ENCODE data around the gene LCE2C. TPM values are rescaled to one million over a fixed set of nuclear protein-coding genes. Genes with fewer than 3 reads are reported as not detected.
"Not testable (repeated sequence)": the region's sequence is repeated elsewhere in the genome, so short reads cannot be mapped to it uniquely, and the experiment has no call there.

Gene LCE2C
- total RNA-seq, 6 donors from 2014 or later, result not detected

DNA sequence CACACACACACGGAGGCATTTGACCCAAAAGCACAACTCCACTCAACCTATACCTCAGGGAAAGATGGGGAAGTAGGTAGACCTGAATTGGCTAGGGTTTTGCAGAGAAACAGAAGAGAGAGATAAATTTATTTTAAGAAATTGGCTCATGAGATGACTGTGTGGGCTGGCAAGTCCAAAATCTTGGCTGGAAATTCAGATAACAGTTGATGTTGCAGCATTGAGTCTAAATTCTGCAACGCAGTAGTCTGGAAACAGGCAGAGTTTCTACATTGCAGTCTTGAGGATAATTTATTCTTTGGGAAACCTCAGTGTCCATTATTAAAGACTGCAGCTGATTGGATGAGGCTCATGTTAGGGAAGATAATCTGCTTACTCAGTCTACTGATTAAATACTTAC lies 6.5 kb downstream of the LCE2C start:
- no peak for TF ChIP-seq POLR2AphosphoS5 (IDR thresholded peaks at IDR 0.05)
- TF ChIP-seq EP300 (IDR thresholded peaks at IDR 0.05), result no peak
- no peak for TF ChIP-seq POLR2A (IDR thresholded peaks at IDR 0.05)
- TF ChIP-seq, protein P1, sequence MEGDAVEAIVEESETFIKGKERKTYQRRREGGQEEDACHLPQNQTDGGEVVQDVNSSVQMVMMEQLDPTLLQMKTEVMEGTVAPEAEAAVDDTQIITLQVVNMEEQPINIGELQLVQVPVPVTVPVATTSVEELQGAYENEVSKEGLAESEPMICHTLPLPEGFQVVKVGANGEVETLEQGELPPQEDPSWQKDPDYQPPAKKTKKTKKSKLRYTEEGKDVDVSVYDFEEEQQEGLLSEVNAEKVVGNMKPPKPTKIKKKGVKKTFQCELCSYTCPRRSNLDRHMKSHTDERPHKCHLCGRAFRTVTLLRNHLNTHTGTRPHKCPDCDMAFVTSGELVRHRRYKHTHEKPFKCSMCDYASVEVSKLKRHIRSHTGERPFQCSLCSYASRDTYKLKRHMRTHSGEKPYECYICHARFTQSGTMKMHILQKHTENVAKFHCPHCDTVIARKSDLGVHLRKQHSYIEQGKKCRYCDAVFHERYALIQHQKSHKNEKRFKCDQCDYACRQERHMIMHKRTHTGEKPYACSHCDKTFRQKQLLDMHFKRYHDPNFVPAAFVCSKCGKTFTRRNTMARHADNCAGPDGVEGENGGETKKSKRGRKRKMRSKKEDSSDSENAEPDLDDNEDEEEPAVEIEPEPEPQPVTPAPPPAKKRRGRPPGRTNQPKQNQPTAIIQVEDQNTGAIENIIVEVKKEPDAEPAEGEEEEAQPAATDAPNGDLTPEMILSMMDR (IDR thresholded peaks at IDR 0.05), result no peak
- no peak overlapping the region for H3K27ac ChIP-seq
- no peaks in the 10 kb centered on the region for H3K4me1 ChIP-seq
- 62 to 64% methylated on average over 2 of the region's 2 CpGs for WGBS, 2 donors
- no peak overlapping the region for H3K4me3 ChIP-seq
- no peaks in the 10 kb centered on the region for H3K9me3 ChIP-seq
- no peaks in the 10 kb centered on the region for H3K27me3 ChIP-seq
- DNase-seq (no peak), ATAC-seq (ENCODE audit: low FRiP score in 2 of 2) (no peak)
- H3K36me3 ChIP-seq, result no peaks in the 10 kb centered on the region

DNA sequence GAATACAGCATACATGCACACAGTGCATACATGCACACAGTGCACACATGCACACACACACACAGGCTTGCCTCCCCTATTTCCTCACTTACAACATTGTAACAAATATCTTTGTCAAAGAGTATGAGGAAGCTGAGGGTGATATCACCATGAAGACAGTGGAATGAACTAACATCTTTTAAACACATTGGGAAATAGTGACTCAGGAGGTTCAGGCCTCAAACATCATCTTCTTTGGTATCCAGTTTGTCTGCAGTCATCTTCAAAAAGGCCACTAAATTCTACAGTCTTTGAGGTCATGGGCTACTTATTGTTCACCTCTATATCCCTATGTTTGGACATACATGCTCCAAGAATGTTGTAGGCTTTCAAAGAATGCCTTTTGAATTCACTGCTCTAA lies 8.8 kb downstream of the LCE2C start:
- H3K4me3 ChIP-seq, result no peak overlapping the region
- DNase-seq, result no peak
- H3K9me3 ChIP-seq, result no peaks in the 10 kb centered on the region
- no peak overlapping the region for H3K27ac ChIP-seq
- ATAC-seq (ENCODE audit: low FRiP score in 2 of 2), result no peak
- no peaks in the 10 kb centered on the region for H3K4me1 ChIP-seq
- no peaks in the 10 kb centered on the region for H3K27me3 ChIP-seq
- H3K36me3 ChIP-seq, result no peaks in the 10 kb centered on the region
- TF ChIP-seq POLR2A (IDR thresholded peaks at IDR 0.05), result no peak
- TF ChIP-seq, protein P1 (IDR thresholded peaks at IDR 0.05), result no peak
- TF ChIP-seq POLR2AphosphoS5 (IDR thresholded peaks at IDR 0.05), result no peak
- TF ChIP-seq EP300 (IDR thresholded peaks at IDR 0.05), result no peak

DNA sequence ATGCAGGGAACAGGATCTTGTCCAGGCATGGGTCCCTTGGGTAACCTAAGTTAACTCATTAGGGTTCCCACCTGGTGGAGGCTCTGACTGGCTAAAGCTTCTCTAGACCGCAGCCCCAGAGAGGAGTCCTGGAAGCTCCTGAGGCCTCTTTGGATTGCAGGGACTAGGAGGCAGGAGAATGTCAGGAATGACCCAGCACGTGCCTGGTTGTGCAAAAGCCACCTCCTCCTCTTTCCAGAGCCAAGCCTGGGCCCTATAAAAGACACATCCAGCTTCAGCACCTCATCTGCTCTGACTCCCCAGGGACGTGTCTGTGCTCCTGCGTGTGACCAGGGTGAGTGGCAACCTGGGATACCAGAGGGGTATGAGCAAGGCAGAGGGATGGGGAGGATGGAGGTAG lies 10.7 kb downstream of the LCE2C start, which contains the start of gene LCE2B:
Gene LCE2B (plus strand): TSS at position 301 of the 400 bp plus-strand sequence. CDS start 721 bp downstream, outside the sequence.
- not testable (repeated sequence) for DNase-seq; H3K4me3 ChIP-seq; H3K4me1 ChIP-seq; ATAC-seq (ENCODE audit: low FRiP score in 2 of 2); H3K36me3 ChIP-seq; H3K27me3 ChIP-seq; H3K9me3 ChIP-seq; H3K27ac ChIP-seq
- WGBS, 2 donors, result 50 to 77% methylated on average over 1 to 4 of the region's 4 CpGs

DNA sequence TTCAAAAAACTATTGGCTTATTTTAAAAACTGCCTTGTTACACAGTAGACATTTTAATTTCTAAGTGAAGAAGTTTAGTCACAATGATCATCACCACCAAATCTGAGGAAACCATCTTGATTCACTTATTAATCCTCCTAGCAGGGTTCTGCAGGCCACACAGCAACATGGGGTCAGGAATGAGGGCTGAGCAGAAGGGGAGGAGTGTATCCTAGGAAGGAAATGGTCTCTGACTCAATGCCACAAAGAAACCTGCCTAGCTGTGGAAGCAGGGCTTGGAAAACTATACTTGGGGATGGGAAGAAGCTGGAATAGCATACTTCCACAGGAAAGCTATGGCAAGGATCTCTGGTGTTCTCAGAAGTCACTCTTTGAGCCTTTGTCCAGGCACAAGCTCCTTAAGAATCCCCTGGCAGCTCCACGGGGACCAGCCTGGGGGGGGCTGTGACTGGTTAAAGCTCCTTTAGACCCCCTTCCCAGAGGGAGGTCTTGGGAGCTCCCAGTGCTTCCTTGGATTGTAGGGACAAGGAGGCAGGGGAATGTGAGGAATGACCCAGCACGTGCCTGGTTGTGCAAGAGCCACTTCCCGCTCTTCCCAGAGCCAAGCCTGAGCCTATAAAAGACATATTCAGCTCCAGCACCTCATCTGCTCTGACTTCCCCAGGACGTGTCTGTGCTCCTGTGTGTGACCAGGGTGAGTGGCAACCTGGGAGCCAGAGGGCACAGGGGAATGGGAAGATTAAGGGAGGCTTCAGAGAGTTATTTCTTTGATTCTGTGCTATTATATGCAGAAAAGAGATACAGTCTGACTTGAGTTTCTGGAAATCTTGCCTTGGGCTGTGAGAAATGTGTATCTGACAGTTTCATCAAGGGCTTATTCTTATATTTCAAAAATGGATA lies 22.9 kb downstream of the LCE2C start, which contains the start of gene LCE2A:
Gene LCE2A (plus strand): TSS at position 645 of the 900 bp plus-strand sequence. CDS start 557 bp downstream, outside the sequence.
- no peak for ATAC-seq (ENCODE audit: low FRiP score in 2 of 2)
- Histone ChIP-seq H3K36me3 (no peaks in the 10 kb centered on the region), H3K4me3 (no peak within 1 kb of the TSS), H3K27me3 (no peaks in the 10 kb centered on the region), H3K4me1 (no peaks in the 10 kb centered on the region), H3K9me3 (no peaks in the 10 kb centered on the region), H3K27ac (no peak within 1 kb of the TSS)
- TF ChIP-seq, protein P1 (IDR thresholded peaks at IDR 0.05), result no peak
- TF ChIP-seq POLR2A (IDR thresholded peaks at IDR 0.05) (no peak), EP300 (IDR thresholded peaks at IDR 0.05) (no peak), POLR2AphosphoS5 (IDR thresholded peaks at IDR 0.05) (no peak)
- 33 to 49% methylated on average over 3 to 4 of the region's 4 CpGs for WGBS, 2 donors
- no peak for DNase-seq

DNA sequence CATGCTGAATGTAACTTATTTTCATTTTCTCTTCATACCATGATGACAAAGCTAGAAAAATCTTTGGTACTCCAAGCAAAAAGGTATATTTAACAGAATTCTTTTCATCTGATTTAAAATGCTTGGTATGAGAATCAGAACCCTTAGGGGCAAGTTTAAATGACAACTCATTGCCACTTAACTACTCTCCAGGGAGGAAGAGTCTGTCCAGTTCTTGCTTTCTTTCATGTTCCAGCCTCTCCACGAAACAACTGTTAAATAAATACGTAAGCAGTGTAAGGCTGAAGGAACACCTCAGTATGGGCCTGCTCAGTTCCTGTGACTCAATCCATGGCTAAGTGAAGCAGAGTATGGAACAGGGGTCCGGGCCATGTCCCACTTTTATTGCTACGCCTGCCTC lies 24.7 kb downstream of the LCE2C start:
- Histone ChIP-seq H3K36me3 (no peaks in the 10 kb centered on the region), H3K4me1 (no peaks in the 10 kb centered on the region), H3K4me3 (no peak overlapping the region), H3K27me3 (no peaks in the 10 kb centered on the region), H3K9me3 (peaks cover 0 to 4% (median 1%) of the 10 kb centered on the region in 4 donors), H3K27ac (no peak overlapping the region)
- DNase-seq (no peak), ATAC-seq (ENCODE audit: low FRiP score in 2 of 2) (no peak)
- TF ChIP-seq POLR2A (IDR thresholded peaks at IDR 0.05) (no peak), EP300 (IDR thresholded peaks at IDR 0.05) (no peak), POLR2AphosphoS5 (IDR thresholded peaks at IDR 0.05) (no peak)
- TF ChIP-seq, protein P1 (IDR thresholded peaks at IDR 0.05), result no peak
- 76 to 77% methylated on average over 4 of the region's 4 CpGs for WGBS, 2 donors
